Cardiac muscle cell (in vitro differentiated cells and primary cell): ENCODE results near the gene UBE2L6. TPM values are rescaled to one million over a fixed set of nuclear protein-coding genes. Genes with fewer than 3 reads are reported as not detected.

ENCODE experiments used
- DNase-seq, 2 donors: peaks; one replicate each; pipeline versions ENCODE4 v3.0.0 to v3.0.0-alpha.2; 2010 to 2017; ENCODE audit warnings: low read depth in 1 of 2, low spot score in 1 of 2
- H3K27ac ChIP-seq: fragments of 200-600 bp; sonication (generic); 2 replicates; pipeline ENCODE4 v1.5.1; 2016
- H3K27me3 ChIP-seq: fragments of 200-600 bp; sonication (generic); 2 replicates; pipeline ENCODE4 v1.6.0; 2016; ENCODE audit warnings: control low read depth
- H3K36me3 ChIP-seq: fragments of 200-600 bp; sonication (generic); 2 replicates; pipeline ENCODE4 v1.5.1; 2016; ENCODE audit warnings: control low read depth
- H3K4me1 ChIP-seq: fragments of 200-600 bp; sonication (generic); 2 replicates; pipeline ENCODE4 v1.8.1; 2017; ENCODE audit warnings: low read depth, mild to moderate bottlenecking, mixed run types
- H3K4me3 ChIP-seq: fragments of 200-600 bp; sonication (generic); 2 replicates; pipeline ENCODE4 v1.5.1; 2016; ENCODE audit warnings: mild to moderate bottlenecking
- H3K9me3 ChIP-seq: fragments of 200-600 bp; sonication (generic); 2 replicates; pipeline ENCODE4 v1.5.1; 2017; ENCODE audit warnings: low read depth, mild to moderate bottlenecking, control low read depth
- CTCF ChIP-seq: IDR thresholded peaks from 2 replicates; pipeline ENCODE4 v1.5.1; 2012; ENCODE audit warnings: low read depth, mild to moderate bottlenecking, low read length
- polyA plus RNA-seq: library from polyadenylated mRNA; unstranded; fragments of >200 nt; fragmentation: Nextera tagmentation; extraction: Ambion mirVana; gene quantifications from 2 replicates; pipeline ENCODE4 v1.2.1, GENCODE V29; 2016
- total RNA-seq: library from RNA; depleted of rRNA; stranded (reverse); fragments of >200 nt; gene quantifications from 2 replicates; pipeline ENCODE4 v1.2.3, GENCODE V29; 2016

Gene UBE2L6
- total RNA-seq (113 and 129 TPM in 2 replicates), polyA plus RNA-seq (158 and 231 TPM in 2 replicates)

GRCh38 chr11:57567515-57568329 is at the start of gene UBE2L6:
Gene UBE2L6 (minus strand): TSS chr11:57567672. CDS start chr11:57567611, 61 bp downstream.
- Histone ChIP-seq H3K27me3 (no peaks in the 10 kb centered on the region), H3K27ac (peak within 1 kb of the TSS; percentile 82), H3K9me3 (no peaks in the 10 kb centered on the region), H3K4me1 (peaks cover 3% of the 10 kb centered on the region), H3K4me3 (peak within 1 kb of the TSS; percentile 87), H3K36me3 (no peaks in the 10 kb centered on the region)
- peak; percentile 47 to 88 for DNase-seq
- TF ChIP-seq CTCF = no peak

GRCh38 chr11:57616595-57616994 is 49.1 kb upstream of the UBE2L6 start:
- Histone ChIP-seq H3K36me3 (peaks cover 2% of the 10 kb centered on the region), H3K4me3 (no peak overlapping the region), H3K27ac (no peak overlapping the region), H3K4me1 (no peaks in the 10 kb centered on the region), H3K27me3 (no peaks in the 10 kb centered on the region), H3K9me3 (no peaks in the 10 kb centered on the region)
- DNase-seq = no peak
- no peak for TF ChIP-seq CTCF

- DNase-seq = no peak
- Histone ChIP-seq H3K27me3 (no peaks in the 10 kb centered on the region), H3K4me3 (no peak overlapping the region), H3K9me3 (no peaks in the 10 kb centered on the region), H3K4me1 (no peaks in the 10 kb centered on the region), H3K27ac (no peak overlapping the region), H3K36me3 (peaks cover 2% of the 10 kb centered on the region)
- no peak for TF ChIP-seq CTCF
Observed at GRCh38 chr11:57615308-57615707, 47.8 kb upstream of the UBE2L6 start.

- DNase-seq = no peak
- Histone ChIP-seq H3K27ac (no peak overlapping the region), H3K4me3 (no peak overlapping the region), H3K27me3 (no peaks in the 10 kb centered on the region), H3K36me3 (peaks cover 2% of the 10 kb centered on the region), H3K4me1 (no peaks in the 10 kb centered on the region), H3K9me3 (no peaks in the 10 kb centered on the region)
- no peak for TF ChIP-seq CTCF
Observed at GRCh38 chr11:57614234-57614772, 46.8 kb upstream of the UBE2L6 start.

GRCh38 chr11:57610170-57610569 is 42.7 kb upstream of the UBE2L6 start:
- no peak overlapping the region for H3K4me3 ChIP-seq
- TF ChIP-seq CTCF = no peak
- H3K36me3 ChIP-seq = peaks cover 2% of the 10 kb centered on the region
- H3K9me3 ChIP-seq = no peaks in the 10 kb centered on the region
- no peaks in the 10 kb centered on the region for H3K4me1 ChIP-seq
- H3K27me3 ChIP-seq = no peaks in the 10 kb centered on the region
- no peak for DNase-seq
- H3K27ac ChIP-seq = no peak overlapping the region
